Ovary (tissue), 9 donors: ENCODE results near the gene SYT2. TPM values are rescaled to one million over a fixed set of nuclear protein-coding genes. Genes with fewer than 3 reads are reported as not detected.
"Not testable (repeated sequence)": the region's sequence is repeated elsewhere in the genome, so short reads cannot be mapped to it uniquely, and the experiment has no call there.

Source experiments
- DNase-seq, 5 donors: peaks; one replicate each; pipeline ENCODE4 v3.0.0-alpha.2; 2019 to 2020
- H3K27ac ChIP-seq, 2 donors: fragments of 200-600 bp; one replicate each; pipeline versions ENCODE4 v1.5.1 to v1.8.0; 2019 to 2022
- H3K27me3 ChIP-seq: fragments of 200-600 bp; one replicate; pipeline ENCODE4 v1.8.0; 2022
- H3K36me3 ChIP-seq: fragments of 200-600 bp; sonication (generic); one replicate; pipeline ENCODE4 v1.5.1; 2019
- H3K4me1 ChIP-seq: one replicate; pipeline ENCODE4 v1.8.1; 2013; ENCODE audit warnings: mild to moderate bottlenecking, moderate library complexity; ENCODE audit not compliant: insufficient read depth
- H3K4me3 ChIP-seq: fragments of 200-600 bp; sonication (generic); one replicate; pipeline ENCODE4 v1.5.1; 2017
- H3K9me3 ChIP-seq, 2 donors: fragments of 200-600 bp in 1 of 2; sonication (generic) in 1 of 2; one replicate each; pipeline versions ENCODE4 v1.5.1 to v1.8.1; 2013 to 2019; ENCODE audit warnings: mild to moderate bottlenecking in 1 of 2, moderate library complexity in 1 of 2
- EP300 ChIP-seq: sonication (generic); formaldehyde crosslinking; IDR thresholded peaks from one replicate; pipeline ENCODE4 v1.6.1; 2017; ENCODE audit warnings: antibody characterized with exemption
- POLR2A ChIP-seq: fragments of 450-650 bp; IDR thresholded peaks from one replicate; pipeline ENCODE4 v1.6.1; 2017; ENCODE audit warnings: antibody characterized with exemption, mild to moderate bottlenecking, moderate library complexity
- WGBS, 3 donors: extraction: QIAGEN DNeasy Blood & Tissue Kit in 1 of 3; methylation state at CpG; one replicate each; pipeline versions ENCODE4 v1.1.5 to v1.1.7; 2013 to 2017; 5-methylcytosine and 5-hydroxymethylcytosine counted together
- intact Hi-C, 4 donors: fragments of 100-400 bp; cut with DNase I; formaldehyde crosslinking; loops; one replicate each; pipeline versions ENCODE4 v1.11.0 to v1.15.1; 2022 to 2023
- polyA plus RNA-seq, 2 donors: library from polyadenylated mRNA; stranded (reverse); fragments of 200-250 nt in 1 of 2; fragments of 350-450 nt in 1 of 2; fragmentation: Illumina TruSeq in 1 of 2; extraction: RNeasy Lipid Tissue Mini Kit (QIAGEN cat#74804) in 1 of 2; gene quantifications; one replicate each; pipeline ENCODE4 v1.2.3, GENCODE V29; 2013 to 2014
- total RNA-seq, 7 donors: library from RNA; depleted of rRNA in 2 of 7; stranded (reverse); fragments of >200 nt in 2 of 7; fragmentation: NEBNext Ultra II Directional in 3 of 7; extraction: Animal tissue kit (Norgen Biotek cat#: 25700) in 3 of 7; gene quantifications; one replicate each; pipeline versions ENCODE4 v1.1.0 to v1.2.4, GENCODE V29; 2016 to 2023
- TF ChIP-seq, protein P1 (sequence below), 3 donors: fragments of 450-650 bp in 2 of 3; fragments of 200-600 bp in 1 of 3; IDR thresholded peaks; one replicate each; pipeline versions ENCODE4 v1.5.1 to v1.8.0; 2016 to 2022; ENCODE audit warnings: antibody characterized with exemption in 3 of 3, mild to moderate bottlenecking in 1 of 3
- donor health status: DM: no; HTN: no; CAD: no; lungs with moderate emphysema.
- donor health status: DM: no; HTN: no; CAD: no.
- donor health status: Bipolar disorder and iron deficiency.
- donor health status: DM: yes; HTN: yes; CAD: no.
- donor health status: DM: no; HTN: no; CAD: no.
- donor health status: DM: yes; HTN: yes; CAD: no.

SYT2 gene
- total and polyA plus RNA-seq, 9 donors: 0.34 to 5.5 (median 0.57) TPM; not detected in 1

DNA sequence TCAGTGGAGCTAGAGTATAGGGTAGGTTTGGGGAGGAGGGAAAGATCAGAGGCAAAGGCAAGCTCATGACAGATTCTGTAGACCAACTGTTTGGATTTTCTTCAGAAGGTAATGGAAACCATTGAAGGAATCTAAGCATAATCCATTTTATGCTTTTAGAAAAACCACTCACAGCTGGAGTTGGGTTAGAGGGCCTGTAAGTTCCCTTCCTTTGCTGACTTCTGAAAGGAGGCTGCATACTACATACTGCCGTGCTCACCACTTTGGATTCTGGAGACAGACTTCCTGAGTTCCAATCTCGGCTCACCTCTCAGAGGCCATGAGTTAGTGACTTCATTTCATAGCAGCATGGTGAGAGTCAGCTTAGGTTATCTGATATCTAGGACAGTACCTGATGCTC lies 6.4 kb upstream of the SYT2 start:
- no peaks in the 10 kb centered on the region for H3K9me3 ChIP-seq
- intact Hi-C loops: loop anchor here in 3 of 4 donors (5.0 to 10.0 kb wide), 4 partner anchors 84 to 532 kb away; no protein-coding TSS in a partner anchor
- whole genome bisulfite sequencing, 3 donors: 78 to 90% (median 88%) methylated on average over 2 of the region's 2 CpGs
- no peaks in the 10 kb centered on the region for H3K36me3 ChIP-seq
- no peaks in the 10 kb centered on the region for H3K4me1 ChIP-seq
- no peak overlapping the region for H3K4me3 ChIP-seq
- no peak for DNase-seq
- no peak for TF ChIP-seq POLR2A
- no peak for TF ChIP-seq EP300
- TF ChIP-seq, protein P1, sequence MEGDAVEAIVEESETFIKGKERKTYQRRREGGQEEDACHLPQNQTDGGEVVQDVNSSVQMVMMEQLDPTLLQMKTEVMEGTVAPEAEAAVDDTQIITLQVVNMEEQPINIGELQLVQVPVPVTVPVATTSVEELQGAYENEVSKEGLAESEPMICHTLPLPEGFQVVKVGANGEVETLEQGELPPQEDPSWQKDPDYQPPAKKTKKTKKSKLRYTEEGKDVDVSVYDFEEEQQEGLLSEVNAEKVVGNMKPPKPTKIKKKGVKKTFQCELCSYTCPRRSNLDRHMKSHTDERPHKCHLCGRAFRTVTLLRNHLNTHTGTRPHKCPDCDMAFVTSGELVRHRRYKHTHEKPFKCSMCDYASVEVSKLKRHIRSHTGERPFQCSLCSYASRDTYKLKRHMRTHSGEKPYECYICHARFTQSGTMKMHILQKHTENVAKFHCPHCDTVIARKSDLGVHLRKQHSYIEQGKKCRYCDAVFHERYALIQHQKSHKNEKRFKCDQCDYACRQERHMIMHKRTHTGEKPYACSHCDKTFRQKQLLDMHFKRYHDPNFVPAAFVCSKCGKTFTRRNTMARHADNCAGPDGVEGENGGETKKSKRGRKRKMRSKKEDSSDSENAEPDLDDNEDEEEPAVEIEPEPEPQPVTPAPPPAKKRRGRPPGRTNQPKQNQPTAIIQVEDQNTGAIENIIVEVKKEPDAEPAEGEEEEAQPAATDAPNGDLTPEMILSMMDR (IDR thresholded peaks at IDR 0.05): no peak
- no peaks in the 10 kb centered on the region for H3K27me3 ChIP-seq
- H3K27ac ChIP-seq: no peak overlapping the region

DNA sequence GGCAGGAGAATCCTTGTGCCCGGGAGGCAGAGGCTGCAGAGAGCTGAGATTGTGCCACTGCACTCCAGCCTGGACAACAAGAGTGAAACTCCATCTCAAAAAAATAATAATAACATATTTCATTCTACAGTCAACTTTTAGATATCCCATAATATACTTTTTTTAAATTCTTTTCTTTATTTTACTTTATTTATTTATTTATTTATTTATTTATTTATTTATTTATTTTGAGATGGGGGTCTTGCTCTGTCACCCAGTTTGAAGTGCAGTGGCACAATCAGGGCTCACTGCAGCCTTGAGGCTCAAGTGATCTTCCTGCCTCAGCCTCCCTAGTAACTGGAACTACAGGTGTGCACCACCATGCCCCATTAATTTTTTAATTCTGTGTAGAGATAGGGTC lies 3.9 kb upstream of the SYT2 start:
- not testable (repeated sequence) for H3K9me3 ChIP-seq, H3K27ac ChIP-seq, H3K4me3 ChIP-seq, H3K4me1 ChIP-seq, H3K36me3 ChIP-seq, H3K27me3 ChIP-seq
- intact Hi-C loops: loop anchor here in 2 of 4 donors (10.0 kb wide), 2 partner anchors 249 to 529 kb away; no protein-coding TSS in a partner anchor
- WGBS, 3 donors: 93 to 100% (median 94%) methylated on average over 1 of the region's 1 CpG
- DNase-seq: peak in 1 of 5 donors; percentile 1

DNA sequence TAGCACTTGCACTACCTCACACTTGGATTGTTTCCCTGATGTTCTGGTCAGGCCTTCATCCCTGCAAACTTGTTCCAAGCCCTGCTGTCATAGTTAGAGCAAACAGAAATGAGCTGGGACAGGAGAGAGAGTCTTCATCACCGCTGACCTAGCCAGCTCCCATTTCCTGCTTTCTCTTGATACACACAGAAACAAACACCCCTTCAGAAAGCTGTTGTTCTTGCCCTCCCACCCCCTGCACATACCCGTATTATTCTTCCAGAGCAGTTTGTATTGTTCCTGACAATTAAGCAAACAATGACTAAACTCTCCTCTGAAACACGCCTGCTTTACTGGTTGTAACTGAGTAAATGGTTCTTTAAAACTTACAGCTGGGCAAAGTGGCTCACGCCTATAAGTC lies 2.9 kb upstream of the SYT2 start:
- TF ChIP-seq EP300 (no peak), POLR2A (no peak)
- TF ChIP-seq, protein P1 (IDR thresholded peaks at IDR 0.05): no peak
- WGBS, 3 donors: 41 to 59% (median 47%) methylated on average over 4 of the region's 4 CpGs
- no peak overlapping the region for H3K27ac ChIP-seq
- H3K4me1 ChIP-seq: no peaks in the 10 kb centered on the region
- H3K36me3 ChIP-seq: no peaks in the 10 kb centered on the region
- intact Hi-C loops: loop anchor here in 2 of 4 donors (10.0 kb wide), 2 partner anchors 248 to 528 kb away; no protein-coding TSS in a partner anchor
- DNase-seq: peak in 1 of 5 donors; percentile 3
- H3K4me3 ChIP-seq: no peak overlapping the region
- no peaks in the 10 kb centered on the region for H3K27me3 ChIP-seq
- H3K9me3 ChIP-seq: no peaks in the 10 kb centered on the region

DNA sequence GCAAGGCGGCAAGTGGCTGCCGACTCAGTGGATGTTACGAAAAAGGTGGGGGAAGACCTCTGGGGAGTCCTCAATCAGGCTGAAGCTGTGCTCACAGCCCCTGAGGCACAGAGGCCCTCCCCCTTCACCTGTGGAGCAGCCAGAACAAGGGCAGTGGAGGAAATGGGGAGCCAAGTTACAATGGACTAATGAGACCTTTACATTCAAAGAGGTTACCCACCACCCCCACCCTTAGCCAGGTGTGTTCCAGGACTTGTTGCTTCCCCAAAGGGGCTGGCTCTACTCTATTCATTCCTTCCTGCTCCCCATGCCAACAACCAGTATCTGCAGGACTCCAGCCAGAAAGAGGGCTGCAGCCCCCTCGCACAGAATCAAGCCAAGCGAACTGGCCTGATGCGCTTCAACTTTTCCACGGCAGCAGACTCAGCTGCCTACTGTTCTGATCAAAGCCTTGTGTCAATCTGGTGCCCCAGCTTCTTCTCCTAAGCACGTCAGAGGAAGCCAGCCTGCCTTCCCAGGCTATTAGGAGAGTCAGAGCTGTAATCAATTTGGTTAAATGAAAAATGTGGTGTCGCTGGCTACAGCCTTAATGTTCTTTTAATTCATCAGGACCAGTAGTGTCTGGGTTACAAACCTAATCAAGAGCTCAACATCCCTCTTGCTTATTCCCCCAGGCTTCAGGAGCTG lies 1.8 kb upstream of the SYT2 start:
- no peak overlapping the region for H3K4me3 ChIP-seq
- no peaks in the 10 kb centered on the region for H3K9me3 ChIP-seq
- no peak overlapping the region for H3K27ac ChIP-seq
- TF ChIP-seq, protein P1 (IDR thresholded peaks at IDR 0.05): no peak
- TF ChIP-seq POLR2A (no peak), EP300 (no peak)
- H3K4me1 ChIP-seq: no peaks in the 10 kb centered on the region
- intact Hi-C loops: loop anchor here in 2 of 4 donors (10.0 kb wide), 2 partner anchors 247 to 527 kb away; no protein-coding TSS in a partner anchor
- peak in 1 of 5 donors; percentile 15 for DNase-seq
- no peaks in the 10 kb centered on the region for H3K36me3 ChIP-seq
- H3K27me3 ChIP-seq: no peaks in the 10 kb centered on the region
- 78 to 82% (median 79%) methylated on average over 9 of the region's 9 CpGs for WGBS, 3 donors
